NB4 (cell line): ENCODE data around the gene ADGRL3.

Source experiments
- DNase-seq: peaks from one replicate; pipeline ENCODE4 v3.0.0; 2010; ENCODE audit warnings: low read depth
- H3K4me3 ChIP-seq: one replicate; pipeline ENCODE4 v1.5.1; 2011; ENCODE audit warnings: mild to moderate bottlenecking, low read depth, low read length, moderate library complexity
- CTCF ChIP-seq: IDR thresholded peaks from one replicate; pipeline ENCODE4 v1.5.1; 2012; ENCODE audit warnings: low read depth, low read length
- MAX ChIP-seq: IDR thresholded peaks from 2 replicates; pipeline ENCODE4 v1.6.1; 2011; ENCODE audit warnings: low read depth, low read length
- MYC ChIP-seq: IDR thresholded peaks from 2 replicates; pipeline ENCODE4 v1.6.1; 2011; ENCODE audit warnings: low read depth, low read length
- POLR2A ChIP-seq: IDR thresholded peaks from 2 replicates; pipeline ENCODE4 v1.6.1; 2011; ENCODE audit warnings: mild to moderate bottlenecking; ENCODE audit not compliant: insufficient read length; ENCODE audit errors: extremely low read depth

The ADGRL3 gene

GRCh38 chr4:61401771-61402170, 201.6 kb downstream of the ADGRL3 start:
- DNase-seq: no peak
- H3K4me3 ChIP-seq: no peak overlapping the region
- TF ChIP-seq CTCF (no peak), MAX (no peak), POLR2A (no peak), MYC (no peak)

- no peak for TF ChIP-seq MYC
- DNase-seq: no peak
- H3K4me3 ChIP-seq: no peak overlapping the region
These were observed 205.2 kb downstream of the ADGRL3 start for GRCh38 chr4:61405307-61405706.

GRCh38 chr4:61406677-61407076, 206.6 kb downstream of the ADGRL3 start:
- TF ChIP-seq CTCF (no peak), MAX (no peak)
- DNase-seq: no peak
- H3K4me3 ChIP-seq: no peak overlapping the region

GRCh38 chr4:61407642-61408618, 207.8 kb downstream of the ADGRL3 start:
- DNase-seq: no peak
- TF ChIP-seq MYC (no peak), MAX (no peak), CTCF (no peak), POLR2A (no peak)
- no peak overlapping the region for H3K4me3 ChIP-seq

GRCh38 chr4:61408861-61409260, 208.7 kb downstream of the ADGRL3 start:
- DNase-seq: no peak
- no peak overlapping the region for H3K4me3 ChIP-seq
- TF ChIP-seq MAX (no peak), CTCF (no peak), MYC (no peak), POLR2A (no peak)

- TF ChIP-seq CTCF (no peak), MYC (no peak), POLR2A (no peak), MAX (no peak)
- no peak for DNase-seq
- H3K4me3 ChIP-seq: no peak overlapping the region
These were observed 211.1 kb downstream of the ADGRL3 start for GRCh38 chr4:61411241-61411640.
